GM21723 (cell line): Measurements from ENCODE around the gene PMPCA.
"Not testable (repeated sequence)": the region's sequence is repeated elsewhere in the genome, so short reads cannot be mapped to it uniquely, and the experiment has no call there.

Source experiments
- ATAC-seq: cut with Tn5 transposase; IDR thresholded peaks from one replicate; pipeline ENCODE4 v1.9.1; 2021; ENCODE audit warnings: mild to moderate bottlenecking, moderate library complexity; ENCODE audit not compliant: unreplicated experiment

Gene PMPCA

DNA sequence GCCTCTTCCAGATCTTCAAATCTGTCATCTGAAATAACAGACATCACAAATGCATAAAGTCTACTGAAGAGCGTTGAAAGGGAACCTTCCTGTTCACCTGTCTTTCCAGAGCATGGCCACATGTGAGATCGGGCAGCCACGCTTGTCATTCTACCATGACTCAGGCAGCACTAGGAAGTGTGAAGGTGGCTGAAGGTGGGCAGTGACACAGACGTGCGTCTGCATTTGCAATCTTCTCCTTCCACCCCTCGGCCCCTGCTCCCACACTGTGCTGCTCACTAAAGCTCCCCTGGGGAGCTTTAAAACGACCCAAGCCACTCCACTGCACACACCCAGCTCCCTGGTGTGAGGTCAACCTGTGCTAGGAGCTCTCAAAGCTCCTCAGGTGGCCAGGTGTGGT lies 2.5 kb upstream of the PMPCA start:
- no peak for ATAC-seq

DNA sequence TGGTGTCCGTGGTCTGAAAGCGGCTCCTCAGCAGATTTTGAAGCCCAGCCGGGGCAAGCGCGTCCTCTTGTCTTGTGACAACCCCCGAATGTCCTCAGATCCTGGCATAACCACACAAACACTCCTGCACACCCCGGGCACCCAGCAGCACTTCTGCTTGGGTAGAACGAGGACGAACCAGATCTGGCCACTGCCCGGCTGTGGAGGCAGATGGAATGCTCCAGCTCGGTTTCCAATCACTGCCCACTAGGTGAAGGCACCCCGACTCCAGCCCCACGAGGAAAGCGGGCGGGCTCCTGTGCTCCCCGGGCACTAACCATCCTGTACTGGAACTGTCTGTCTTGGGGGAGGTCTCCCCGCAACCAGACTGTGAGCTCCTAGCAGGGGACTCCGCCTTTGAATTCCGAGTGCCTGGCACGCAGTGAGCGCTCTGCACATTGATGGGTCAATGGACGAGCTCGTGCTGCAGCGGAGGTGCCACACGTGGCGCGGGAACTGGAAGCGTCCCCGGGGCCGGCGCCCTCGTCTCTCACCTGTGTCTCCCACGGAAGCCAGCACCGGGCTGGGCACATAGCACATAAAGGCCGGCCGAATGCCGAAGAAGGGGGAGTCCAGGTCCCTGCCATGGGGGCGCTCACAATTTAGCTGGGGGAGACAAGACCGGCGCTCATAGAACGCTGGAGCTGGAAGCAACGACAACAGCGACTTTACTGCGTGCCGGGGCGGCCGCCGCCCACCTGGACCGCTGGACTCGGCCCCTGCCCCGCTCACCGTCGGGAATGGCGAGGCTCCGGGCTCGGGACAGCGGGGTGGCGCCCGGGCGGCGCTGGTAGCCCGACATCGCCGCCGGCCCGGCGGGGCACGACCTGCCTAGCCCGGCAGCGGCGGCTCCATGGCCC lies 652 bp upstream of the PMPCA start:
- peak; percentile 26 for ATAC-seq

DNA sequence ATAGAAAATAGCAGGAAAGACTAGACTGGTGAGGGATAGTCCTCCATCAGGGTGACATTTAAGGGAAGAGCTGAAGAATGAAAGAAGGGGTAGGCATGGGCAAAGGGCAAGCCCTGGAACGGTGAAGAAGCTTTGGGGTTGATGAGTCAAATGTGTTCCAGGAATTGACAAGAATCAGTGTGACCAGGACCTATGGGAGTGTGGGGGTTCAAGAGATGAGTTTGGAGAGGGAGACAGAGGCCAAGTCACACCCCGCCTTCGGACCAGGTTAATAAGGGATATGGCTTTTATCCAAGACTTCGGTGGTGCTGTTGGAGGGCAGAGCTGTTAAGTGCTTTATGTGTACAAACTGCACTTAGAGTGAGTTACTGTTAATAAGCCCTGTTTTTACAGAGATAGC lies 920 bp downstream of the PMPCA start:
- no peak for ATAC-seq

DNA sequence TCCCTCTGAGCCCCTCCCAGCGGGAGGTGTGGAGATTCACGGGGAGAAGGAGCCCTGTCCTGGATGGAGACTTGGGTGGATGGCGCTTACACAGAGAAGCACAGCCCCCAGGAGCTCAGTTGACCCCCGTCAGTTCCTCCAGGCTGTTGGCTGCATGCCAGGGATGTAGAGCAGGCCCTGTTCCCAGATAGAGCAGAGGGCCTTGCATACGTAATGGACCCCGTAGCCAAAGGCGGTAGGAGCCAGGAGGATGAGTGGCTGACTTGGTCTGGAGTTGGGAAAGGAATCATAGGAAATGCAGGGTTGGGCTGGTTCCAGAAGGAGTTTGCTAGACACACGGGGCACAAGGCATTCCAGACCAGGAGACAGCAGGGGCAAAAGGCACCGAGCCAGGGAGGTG lies 2.5 kb downstream of the PMPCA start:
- ATAC-seq, result no peak

DNA sequence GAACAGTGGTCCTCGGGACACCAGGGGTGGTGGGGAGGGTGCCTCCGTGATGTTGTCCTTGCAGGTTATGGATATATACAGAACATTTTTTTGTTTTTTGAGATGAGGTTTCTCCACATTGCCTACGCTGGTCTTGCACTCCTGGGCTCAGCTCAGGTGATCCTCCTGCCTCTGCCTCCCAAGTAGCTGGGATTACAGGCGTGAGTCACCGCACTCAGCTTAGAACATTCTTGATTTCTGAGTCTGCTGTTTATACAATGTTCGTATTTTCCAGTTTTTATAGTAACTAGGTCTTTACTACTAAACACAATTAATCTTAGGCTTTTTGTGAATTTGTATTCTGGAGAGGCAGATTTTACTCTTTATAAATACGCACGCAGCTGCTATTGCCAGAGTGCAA lies 6.0 kb downstream of the PMPCA start:
- ATAC-seq, result no peak

DNA sequence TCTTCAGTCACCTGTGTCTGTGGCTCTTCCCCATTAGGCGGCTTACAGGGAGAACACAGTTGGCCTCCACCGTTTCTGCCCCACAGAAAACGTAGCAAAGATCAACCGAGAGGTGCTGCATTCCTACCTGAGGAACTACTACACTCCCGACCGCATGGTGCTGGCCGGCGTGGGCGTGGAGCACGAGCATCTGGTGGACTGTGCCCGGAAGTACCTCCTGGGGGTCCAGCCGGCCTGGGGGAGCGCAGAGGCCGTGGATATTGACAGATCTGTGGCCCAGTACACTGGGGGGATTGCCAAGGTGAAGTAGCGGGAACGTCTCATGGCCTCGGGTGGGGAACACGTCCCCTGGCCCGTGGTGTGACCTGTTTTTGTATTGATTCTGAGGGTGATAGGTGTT lies 6.5 kb downstream of the PMPCA start:
- no peak for ATAC-seq

DNA sequence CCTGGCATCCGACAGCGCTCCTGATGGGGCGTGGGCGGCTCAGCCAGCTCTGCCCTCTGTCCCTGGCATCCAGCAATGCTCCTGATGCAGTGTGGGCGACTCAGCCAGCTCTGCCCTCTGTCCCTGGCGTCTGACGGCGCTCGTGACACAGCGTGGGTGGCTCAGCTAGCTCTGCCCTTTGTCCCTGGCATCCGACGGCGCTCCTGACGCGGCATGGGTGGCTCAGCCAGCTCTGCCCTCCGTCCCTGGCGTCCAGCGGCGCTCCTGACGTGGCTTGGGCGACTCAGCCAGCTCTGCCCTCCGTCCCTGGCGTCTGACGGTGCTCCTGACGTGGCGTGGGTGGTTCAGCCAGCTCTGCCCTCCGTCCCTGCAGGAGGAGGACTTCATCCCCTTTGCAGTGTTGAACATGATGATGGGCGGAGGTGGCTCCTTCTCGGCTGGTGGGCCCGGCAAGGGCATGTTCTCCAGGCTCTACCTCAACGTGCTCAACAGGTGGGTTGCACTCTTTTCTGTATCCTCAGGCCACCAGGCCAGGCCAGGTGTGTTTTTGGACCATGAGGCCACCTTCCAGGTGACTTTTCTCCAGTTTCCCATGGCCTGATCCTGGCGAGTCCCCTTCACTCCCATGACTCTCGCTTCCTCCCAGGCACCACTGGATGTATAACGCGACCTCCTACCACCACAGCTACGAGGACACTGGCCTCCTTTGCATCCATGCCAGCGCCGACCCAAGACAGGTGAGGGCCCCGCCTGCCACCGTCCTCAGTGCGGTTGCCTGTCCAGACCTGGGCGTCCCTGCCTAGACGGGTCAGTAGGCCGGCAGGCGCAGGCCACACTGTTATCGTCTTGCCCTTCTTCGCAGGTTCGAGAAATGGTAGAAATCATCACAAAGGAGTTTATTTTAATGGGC lies 8.0 kb downstream of the PMPCA start:
- ATAC-seq, result no peak

DNA sequence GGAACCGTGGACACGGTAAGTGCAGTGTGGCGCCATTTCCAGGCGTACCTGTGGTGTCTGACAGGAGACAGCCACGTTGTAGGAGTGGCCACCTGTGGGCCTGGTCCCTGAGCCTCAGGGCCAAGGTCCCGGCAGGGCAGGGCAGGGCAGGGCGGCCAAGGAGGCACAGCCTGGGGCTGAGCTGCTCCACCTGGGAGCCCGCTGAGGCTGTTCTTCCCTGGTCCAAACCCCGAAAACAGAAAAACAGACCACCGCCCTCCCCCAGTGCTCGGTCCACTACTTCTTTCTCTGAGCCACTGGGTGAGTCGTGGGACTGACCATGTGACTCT lies 8.6 kb downstream of the PMPCA start:
- no peak for ATAC-seq

DNA sequence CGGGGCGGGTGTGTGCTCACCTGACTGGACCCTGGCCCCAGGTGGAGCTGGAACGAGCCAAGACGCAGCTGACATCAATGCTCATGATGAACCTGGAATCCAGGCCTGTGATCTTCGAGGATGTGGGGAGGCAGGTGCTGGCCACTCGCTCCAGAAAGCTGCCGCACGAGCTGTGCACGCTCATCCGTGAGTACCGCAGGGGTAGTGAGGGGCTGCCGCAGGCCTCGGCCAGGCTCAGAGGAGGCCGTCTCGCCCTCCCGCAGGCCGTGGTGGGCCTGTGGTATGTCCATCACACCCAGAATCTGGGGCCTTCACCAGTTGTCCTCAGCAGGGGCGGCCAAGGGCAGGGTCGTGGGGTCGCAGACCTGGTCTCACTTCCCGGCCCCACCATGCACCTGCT lies 11.3 kb downstream of the PMPCA start:
- ATAC-seq, result no peak

DNA sequence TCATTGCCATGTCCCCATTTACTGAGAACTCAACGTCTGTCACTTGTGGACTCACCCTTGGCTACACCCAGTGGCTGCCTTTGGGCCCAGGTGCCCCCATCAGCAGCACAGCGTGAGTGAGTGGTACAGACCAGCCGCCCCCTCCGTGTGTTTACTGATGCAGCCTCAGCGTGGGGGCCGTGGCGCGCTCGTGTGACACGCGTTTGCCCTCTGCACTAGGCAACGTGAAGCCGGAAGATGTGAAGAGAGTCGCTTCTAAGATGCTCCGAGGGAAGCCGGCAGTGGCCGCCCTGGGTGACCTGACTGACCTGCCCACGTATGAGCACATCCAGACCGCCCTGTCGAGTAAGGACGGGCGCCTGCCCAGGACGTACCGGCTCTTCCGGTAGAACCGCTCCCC lies 12.4 kb downstream of the PMPCA start:
- no peak for ATAC-seq

DNA sequence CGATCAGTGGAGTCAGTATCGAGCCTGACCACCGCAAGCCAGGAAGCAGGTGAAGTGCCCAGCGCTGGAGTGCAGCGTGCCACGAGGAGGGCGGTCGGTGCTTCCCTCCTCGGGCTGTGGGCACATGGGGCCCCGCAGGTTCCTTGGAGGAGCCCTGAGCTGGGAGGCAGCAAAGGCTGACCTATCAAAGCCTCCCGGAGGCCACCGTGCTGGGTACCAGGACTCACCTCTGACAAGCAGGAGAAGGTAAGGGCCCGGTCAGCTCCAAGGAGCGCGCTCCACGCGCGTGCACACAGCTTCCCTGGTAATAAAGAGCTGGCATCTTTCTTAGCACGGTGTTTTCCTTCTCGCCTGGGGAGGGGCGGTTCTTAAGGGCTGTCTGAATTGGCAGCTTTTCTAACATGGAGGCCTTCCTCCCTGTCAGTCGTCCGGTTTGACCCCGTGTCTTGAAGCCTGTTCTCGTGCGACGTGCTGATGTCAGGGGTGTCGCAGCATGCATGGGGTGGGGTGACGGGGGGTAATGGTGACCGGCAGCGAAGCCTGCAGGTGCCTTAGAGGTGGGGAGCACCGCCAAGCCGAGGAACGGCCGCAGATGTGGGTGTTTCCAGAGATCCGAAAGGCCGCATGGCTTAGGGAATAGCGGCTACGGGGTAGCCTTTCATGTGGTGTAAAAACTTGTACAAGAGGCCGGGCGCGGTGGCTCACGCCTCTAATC lies 13.1 kb downstream of the PMPCA start:
- ATAC-seq, result no peak

DNA sequence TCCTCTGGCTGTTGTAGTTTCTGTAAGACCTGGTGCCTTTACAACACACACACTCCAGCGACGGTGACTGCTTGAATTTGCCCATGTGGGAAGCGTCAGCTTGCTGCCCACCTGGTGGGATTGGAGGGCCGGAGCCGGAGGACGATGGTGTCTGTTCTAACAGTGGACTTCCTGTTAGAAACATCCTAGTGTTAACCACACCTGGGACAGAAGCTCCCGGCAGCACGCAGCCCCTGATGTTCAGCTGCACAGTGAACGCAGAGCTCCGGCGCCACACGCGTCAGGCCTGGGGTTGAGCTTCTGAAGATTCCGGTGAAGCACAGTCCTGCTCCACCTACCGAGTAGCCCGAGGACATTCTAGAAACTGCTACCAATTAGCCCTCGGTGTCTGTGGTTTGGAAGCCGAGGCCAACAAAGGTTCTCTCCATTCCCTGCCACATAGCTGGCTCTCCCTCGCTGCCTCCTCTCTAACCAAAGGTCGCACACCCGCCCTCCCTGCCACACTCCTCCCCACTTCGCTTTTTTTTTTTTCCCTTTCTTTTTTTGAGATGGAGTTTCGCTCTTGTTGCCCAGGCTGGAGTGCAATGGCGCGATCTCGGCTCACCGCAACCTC lies 14.4 kb downstream of the PMPCA start:
- no peak for ATAC-seq

DNA sequence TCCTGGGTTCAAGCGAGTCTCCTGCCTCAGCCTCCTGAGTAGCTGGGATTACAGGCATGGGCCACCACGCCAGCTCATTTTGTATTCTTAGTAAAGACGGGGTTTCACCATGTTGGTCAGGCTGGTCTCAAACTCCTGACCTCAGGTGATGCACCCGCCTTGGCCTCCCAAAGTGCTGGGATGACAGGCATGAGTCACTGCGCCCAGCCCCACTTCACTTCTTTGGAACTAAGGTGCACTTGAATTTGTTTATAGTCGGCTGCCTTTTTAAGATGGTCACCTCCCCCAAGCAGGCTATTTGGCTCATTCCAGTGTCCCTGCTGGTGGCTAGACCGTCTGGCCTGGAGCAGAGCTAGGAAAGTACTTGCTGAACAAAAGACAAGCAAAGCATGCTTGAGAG lies 14.9 kb downstream of the PMPCA start:
- ATAC-seq, result not testable (repeated sequence)

DNA sequence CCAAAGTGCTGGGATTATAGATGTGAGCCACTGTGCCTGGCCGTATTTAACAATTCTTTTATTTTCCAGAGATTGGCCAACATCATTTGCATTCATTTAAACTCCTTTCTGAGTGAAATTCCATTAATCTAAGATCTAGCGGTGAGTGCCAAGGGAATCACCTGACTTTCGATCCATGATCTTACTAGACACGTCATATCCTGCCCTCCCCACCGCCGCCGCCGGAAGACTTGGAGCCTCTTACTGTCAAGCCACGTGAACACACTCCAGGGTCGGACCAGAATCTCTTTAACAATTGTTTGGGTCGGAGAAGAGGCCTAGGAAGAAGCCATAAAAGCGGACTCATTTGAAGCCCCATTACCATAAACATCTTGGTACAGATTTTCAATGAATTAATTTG lies 16.3 kb downstream of the PMPCA start:
- no peak for ATAC-seq

DNA sequence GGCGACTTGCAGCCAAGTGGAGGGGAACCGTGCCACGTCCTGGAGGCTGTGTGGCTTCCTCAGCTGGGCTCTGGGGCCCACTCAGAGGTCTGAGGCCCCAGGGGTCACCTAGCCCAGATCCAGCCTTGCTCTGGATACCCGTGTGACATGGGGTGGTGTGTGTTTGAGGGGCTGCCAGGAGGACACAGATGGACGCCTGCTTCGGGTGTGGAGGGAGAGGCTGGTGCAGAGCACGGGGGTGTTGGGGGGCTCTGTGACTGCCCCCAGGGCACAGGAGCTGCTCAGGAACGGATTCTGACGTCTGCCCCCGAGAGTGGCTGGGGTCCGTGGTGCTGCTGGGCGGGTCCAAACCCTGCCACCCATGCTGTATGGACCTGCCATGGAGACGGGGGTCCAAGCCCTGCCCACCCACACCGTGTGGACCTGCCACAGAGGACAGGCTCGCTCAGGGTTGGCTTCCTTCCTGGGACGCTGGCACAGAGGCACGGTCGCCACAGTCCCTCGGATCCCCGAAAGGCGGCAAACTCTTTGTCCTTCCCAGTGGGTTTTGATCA lies 18.7 kb downstream of the PMPCA start:
- no peak for ATAC-seq

DNA sequence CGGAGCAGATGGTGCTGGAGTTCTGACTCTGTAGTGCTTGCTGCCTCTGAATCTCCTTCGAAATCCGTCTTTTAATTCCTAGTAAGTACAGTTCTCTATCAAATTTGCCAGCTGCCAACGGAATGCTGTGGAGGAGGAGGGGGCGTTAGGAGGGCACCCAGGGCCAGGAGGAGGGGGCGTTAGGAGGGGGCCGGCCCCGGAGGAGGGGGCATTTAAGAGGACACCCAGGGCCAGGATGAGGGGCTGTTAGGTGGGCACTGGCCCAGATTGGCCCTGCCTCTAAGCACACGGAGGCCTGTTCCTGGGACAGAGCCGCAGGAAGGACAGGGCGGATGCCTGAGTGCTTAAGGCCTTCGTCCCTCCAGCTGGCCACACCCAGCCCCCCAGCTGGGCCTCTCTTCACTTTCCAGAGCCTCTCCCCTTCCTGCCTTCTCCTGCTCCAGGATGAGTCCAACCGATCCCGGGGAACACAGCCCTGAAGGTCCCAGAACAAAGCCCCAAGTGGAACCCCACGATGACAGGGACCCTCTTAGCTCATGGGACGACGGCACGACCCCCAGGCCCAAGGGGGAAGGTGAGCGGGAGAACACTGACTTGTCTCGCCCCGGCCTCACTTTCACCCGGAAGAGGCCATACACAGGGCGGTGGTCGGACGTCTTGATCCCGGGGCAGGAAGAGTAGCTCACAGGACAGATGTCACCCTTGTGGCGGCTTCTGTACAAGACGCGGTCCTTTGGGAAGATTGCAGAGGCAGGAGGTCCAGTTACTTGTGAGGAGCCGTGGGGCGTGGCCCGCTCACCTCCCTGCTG lies 19.4 kb downstream of the PMPCA start:
- ATAC-seq, result no peak

DNA sequence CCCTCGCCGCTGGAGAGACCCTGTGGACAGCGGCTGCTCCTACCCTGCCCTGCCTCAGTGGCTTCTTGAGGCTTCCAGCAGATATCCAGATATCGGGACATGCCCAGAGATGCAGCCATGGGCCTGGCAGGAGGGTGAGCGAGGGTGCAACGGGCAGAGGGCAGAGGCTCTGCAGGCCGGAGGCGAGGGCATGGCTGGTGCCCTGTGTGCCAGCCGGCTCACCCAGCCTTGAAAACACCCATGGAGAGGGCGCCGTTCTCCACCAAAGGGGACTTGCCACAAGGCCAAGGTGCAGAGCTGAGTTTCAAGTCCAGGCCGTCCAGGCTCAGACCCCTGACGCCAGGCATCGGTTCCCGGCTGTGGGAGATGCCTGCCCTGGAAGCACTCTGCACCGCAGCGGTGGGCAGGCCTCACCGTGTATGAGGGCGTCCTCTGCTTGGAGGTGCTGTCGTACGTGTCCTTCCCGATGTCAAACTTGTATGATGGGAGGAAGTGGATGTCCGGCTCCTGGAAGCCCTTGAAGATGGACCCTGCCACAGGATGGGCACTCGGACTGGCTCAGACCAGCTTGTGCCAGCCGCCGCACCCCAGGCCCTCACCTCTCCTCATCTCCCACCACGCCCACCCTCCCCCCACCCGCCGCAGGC lies 20.3 kb downstream of the PMPCA start:
- no peak for ATAC-seq

DNA sequence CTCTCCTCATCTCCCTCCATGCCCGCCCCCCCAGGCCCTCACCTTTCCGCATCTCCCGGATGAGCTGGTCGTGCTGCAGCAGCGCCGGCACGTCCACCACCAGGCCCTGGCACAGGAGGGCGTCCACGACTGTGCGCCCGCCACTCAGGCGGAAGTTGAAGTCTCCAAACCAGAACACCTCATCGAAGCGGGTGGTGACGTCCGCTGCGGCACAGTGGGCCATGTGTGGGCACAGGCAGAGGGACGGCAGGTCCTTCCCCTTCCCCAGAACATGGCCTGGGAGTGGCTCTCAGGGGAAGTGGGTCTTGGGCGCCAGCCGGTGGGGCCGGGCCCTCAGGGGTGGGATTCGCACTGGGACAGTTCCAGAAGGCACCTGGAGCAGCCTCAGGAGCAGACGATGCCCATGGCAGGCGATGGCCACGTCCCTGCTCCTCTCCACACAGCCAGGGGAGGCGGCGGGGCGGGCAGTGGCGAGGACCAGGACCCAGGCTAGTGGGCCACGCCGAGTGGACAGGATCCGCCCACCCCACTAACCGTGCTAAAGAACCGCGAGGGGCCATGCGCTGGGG lies 21.4 kb downstream of the PMPCA start:
- no peak for ATAC-seq

DNA sequence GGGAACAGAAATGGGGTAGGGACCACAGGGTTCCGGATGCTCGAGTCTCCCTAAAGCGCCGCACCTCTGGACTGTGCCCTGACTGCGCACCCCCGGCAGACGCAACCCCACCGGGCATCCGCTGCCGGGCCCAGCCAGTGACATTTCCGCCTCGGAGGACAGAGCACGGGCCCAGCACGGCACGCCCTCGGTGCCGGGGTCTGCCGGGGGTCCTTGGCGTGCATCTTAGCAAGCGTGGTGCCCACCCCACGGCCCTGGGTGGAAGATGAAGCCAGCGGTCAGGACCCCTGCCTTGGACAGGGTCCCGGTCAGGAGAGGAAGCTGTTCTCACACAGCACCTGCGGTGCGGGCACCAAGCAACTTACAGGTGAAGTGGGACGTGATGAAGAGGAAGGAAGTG lies 22.1 kb downstream of the PMPCA start:
- ATAC-seq, result no peak
